ENCODE data around the gene FAHD2A.

Gene FAHD2A

DNA sequence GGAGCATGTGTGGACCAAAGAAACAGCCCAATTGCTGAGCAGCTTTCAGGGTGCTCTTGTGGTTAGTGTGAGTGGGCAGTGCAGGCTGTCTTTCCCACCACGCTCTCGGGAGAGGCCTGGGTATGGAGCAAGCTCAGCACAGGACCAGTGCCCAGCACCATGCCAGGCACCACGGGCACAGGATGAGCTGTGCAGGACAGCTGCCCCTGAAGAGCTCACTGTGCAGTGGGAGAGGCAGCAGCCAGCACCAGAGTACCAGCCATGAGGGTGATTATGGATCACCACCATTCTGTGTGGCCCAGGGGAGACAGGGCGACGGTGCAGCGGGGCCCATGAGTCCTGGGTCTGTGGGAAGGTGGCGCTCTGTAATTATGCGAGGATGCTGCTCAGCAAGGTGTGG is 29.7 kb upstream of the FAHD2A start:
- Histone ChIP-seq H3K9me3 (ENCODE audit: severe bottlenecking) (peaks cover 2% of the 10 kb centered on the region), H3K27me3 (ENCODE audit: insufficient read depth, poor library complexity, severe bottlenecking) (no peaks in the 10 kb centered on the region), H3K4me3 (ENCODE audit: severe bottlenecking) (no peak overlapping the region), H3K36me3 (ENCODE audit: low read depth) (no peaks in the 10 kb centered on the region), H3K4me1 (ENCODE audit: insufficient read depth, poor library complexity, severe bottlenecking) (no peaks in the 10 kb centered on the region), H3K27ac (ENCODE audit: poor library complexity, severe bottlenecking) (no peak overlapping the region)
- DNase-seq (ENCODE audit: low spot score) (peak; percentile 23), ATAC-seq (ENCODE audit: low read depth) (no peak)
- TF ChIP-seq, protein P1, sequence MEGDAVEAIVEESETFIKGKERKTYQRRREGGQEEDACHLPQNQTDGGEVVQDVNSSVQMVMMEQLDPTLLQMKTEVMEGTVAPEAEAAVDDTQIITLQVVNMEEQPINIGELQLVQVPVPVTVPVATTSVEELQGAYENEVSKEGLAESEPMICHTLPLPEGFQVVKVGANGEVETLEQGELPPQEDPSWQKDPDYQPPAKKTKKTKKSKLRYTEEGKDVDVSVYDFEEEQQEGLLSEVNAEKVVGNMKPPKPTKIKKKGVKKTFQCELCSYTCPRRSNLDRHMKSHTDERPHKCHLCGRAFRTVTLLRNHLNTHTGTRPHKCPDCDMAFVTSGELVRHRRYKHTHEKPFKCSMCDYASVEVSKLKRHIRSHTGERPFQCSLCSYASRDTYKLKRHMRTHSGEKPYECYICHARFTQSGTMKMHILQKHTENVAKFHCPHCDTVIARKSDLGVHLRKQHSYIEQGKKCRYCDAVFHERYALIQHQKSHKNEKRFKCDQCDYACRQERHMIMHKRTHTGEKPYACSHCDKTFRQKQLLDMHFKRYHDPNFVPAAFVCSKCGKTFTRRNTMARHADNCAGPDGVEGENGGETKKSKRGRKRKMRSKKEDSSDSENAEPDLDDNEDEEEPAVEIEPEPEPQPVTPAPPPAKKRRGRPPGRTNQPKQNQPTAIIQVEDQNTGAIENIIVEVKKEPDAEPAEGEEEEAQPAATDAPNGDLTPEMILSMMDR (IDR thresholded peaks at IDR 0.05; ENCODE audit: poor library complexity, severe bottlenecking), result no peak

DNA sequence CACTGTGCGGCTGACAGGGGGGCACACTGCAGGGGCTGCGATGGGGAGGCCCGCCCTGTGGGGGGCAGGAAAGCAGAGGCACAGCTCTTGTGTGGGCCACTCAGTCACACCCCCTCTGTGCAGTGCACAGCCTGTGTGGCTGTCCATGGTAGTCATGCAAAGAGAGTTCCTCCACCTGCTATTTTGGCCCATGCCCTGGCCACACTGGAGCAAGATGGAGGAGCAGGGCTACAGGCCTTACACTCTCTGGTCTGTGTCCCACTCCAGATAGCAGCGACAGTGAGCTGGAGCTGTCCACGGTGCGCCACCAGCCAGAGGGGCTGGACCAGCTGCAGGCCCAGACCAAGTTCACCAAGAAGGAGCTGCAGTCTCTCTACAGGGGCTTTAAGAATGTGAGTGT is 28.5 kb upstream of the FAHD2A start:
- Histone ChIP-seq H3K9me3 (ENCODE audit: severe bottlenecking) (peaks cover 2% of the 10 kb centered on the region), H3K27ac (ENCODE audit: poor library complexity, severe bottlenecking) (no peak overlapping the region), H3K27me3 (ENCODE audit: insufficient read depth, poor library complexity, severe bottlenecking) (no peaks in the 10 kb centered on the region), H3K36me3 (ENCODE audit: low read depth) (no peaks in the 10 kb centered on the region), H3K4me1 (ENCODE audit: insufficient read depth, poor library complexity, severe bottlenecking) (no peaks in the 10 kb centered on the region), H3K4me3 (ENCODE audit: severe bottlenecking) (no peak overlapping the region)
- ATAC-seq (ENCODE audit: low read depth) (no peak), DNase-seq (ENCODE audit: low spot score) (peak; percentile 43)
- TF ChIP-seq, protein P1 (IDR thresholded peaks at IDR 0.05; ENCODE audit: poor library complexity, severe bottlenecking), result no peak

DNA sequence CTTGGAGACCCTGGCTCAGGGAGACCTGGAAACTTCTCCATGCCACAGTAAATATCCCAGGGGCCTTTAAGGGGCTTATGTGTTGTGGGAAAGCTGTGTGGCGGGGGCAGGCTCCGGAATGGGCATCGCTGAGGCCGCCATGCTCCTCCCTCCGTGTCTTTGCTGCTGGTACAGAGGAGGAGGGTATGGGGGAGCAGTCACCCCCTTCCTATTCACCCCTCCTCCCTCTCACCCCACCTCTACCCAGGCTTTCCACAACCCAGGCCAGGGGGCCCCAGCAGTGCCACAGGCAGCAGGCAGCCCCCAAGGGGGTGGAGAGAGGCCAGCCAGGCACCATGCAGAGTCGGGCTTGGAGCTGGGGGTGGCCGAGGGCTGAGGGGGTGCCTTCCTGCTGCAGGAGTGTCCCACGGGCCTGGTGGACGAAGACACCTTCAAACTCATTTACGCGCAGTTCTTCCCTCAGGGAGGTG is 28.0 kb upstream of the FAHD2A start:
- Histone ChIP-seq H3K4me1 (ENCODE audit: insufficient read depth, poor library complexity, severe bottlenecking) (no peaks in the 10 kb centered on the region), H3K36me3 (ENCODE audit: low read depth) (no peaks in the 10 kb centered on the region), H3K4me3 (ENCODE audit: severe bottlenecking) (no peak overlapping the region), H3K27me3 (ENCODE audit: insufficient read depth, poor library complexity, severe bottlenecking) (no peaks in the 10 kb centered on the region), H3K27ac (ENCODE audit: poor library complexity, severe bottlenecking) (no peak overlapping the region), H3K9me3 (ENCODE audit: severe bottlenecking) (peaks cover 2% of the 10 kb centered on the region)
- TF ChIP-seq, protein P1 (IDR thresholded peaks at IDR 0.05; ENCODE audit: poor library complexity, severe bottlenecking), result no peak
- ATAC-seq (ENCODE audit: low read depth), result no peak
- peak; percentile 38 for DNase-seq (ENCODE audit: low spot score)

DNA sequence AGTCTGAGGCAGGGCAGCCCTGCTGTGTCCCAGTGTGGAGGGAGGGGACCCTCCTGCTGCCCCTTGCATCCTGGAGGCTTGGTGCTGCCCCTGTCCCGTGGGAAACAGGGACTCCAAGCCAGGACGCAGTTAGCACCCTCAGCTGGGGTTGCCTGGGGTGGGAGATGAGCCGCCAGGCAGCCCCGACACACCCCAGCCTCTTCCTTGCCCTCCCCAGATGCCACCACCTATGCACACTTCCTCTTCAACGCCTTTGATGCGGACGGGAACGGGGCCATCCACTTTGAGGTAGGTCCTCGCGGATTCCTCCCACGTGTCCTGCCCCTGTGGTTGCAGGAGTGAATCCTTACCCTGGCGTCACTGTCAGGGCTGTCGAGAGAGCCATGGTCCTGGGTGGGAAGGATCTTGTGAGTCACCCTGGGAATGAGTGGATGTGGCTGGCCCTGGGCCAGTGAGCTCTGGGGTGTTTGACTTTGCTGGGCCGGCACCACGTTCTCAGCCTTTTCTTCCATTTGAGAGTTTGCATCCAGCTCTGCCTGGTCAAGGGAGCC is 27.5 kb upstream of the FAHD2A start:
- TF ChIP-seq, protein P1 (IDR thresholded peaks at IDR 0.05; ENCODE audit: poor library complexity, severe bottlenecking), result no peak
- Histone ChIP-seq H3K4me1 (ENCODE audit: insufficient read depth, poor library complexity, severe bottlenecking) (no peaks in the 10 kb centered on the region), H3K4me3 (ENCODE audit: severe bottlenecking) (no peak overlapping the region), H3K27me3 (ENCODE audit: insufficient read depth, poor library complexity, severe bottlenecking) (no peaks in the 10 kb centered on the region), H3K36me3 (ENCODE audit: low read depth) (no peaks in the 10 kb centered on the region), H3K9me3 (ENCODE audit: severe bottlenecking) (peaks cover under 1% of the 10 kb centered on the region), H3K27ac (ENCODE audit: poor library complexity, severe bottlenecking) (no peak overlapping the region)
- DNase-seq (ENCODE audit: low spot score), result peak; percentile 36
- no peak for ATAC-seq (ENCODE audit: low read depth)

DNA sequence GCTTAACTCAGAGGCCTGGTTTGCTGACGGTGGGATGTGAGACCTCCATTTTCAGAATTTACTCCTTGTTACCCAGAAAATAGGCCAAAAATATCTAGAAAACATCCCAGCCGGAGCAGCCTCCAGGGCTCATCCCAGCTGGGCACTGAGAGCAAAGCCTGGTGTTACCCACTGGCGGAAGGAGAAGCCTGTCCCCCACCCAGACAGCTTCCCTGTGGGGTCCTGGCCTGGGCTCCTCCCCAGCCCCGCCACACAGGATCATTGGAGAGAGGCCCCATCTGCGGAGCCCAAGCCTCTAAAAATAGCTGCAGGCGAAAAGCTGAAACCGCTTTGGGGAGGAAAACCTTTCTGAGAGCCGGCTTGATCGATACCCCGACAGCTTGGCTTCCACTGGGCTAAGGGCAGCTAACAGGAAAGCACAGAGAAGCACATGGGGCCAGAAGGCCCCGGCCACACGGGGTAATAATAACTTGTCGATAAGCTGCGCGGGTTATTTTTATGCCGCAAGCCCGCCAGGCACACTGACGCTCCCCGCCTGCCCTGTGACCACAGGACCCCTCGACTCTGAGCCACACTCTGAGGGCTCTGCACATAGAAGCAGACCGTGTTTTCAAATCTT is 26.9 kb upstream of the FAHD2A start:
- no peak for ATAC-seq (ENCODE audit: low read depth)
- H3K27ac ChIP-seq (ENCODE audit: poor library complexity, severe bottlenecking), result no peak overlapping the region
- H3K27me3 ChIP-seq (ENCODE audit: insufficient read depth, poor library complexity, severe bottlenecking), result no peaks in the 10 kb centered on the region
- peak; percentile 26 for DNase-seq (ENCODE audit: low spot score)
- H3K4me3 ChIP-seq (ENCODE audit: severe bottlenecking), result no peak overlapping the region
- TF ChIP-seq, protein P1 (IDR thresholded peaks at IDR 0.05; ENCODE audit: poor library complexity, severe bottlenecking), result no peak
- H3K36me3 ChIP-seq (ENCODE audit: low read depth), result no peaks in the 10 kb centered on the region
- no peaks in the 10 kb centered on the region for H3K9me3 ChIP-seq (ENCODE audit: severe bottlenecking)
- H3K4me1 ChIP-seq (ENCODE audit: insufficient read depth, poor library complexity, severe bottlenecking), result no peaks in the 10 kb centered on the region

Measured in RWPE2 (cell line).